Esophagus squamous epithelium (tissue), 5 donors: ENCODE results near the gene DNMT3A. TPM values are rescaled to one million over a fixed set of nuclear protein-coding genes. Genes with fewer than 3 reads are reported as not detected.
A peak's percentile ranks its signal among the peaks of the same experiment; 100 is the strongest.

Experiments
- DNase-seq: peaks from one replicate; lab custom pipeline; 2025; lab: John Stamatoyannopoulos, UW
- H3K27ac ChIP-seq, 4 donors: fragments of 200-600 bp; sonication (generic); one replicate each; pipeline ENCODE4 v1.5.1; 2016 to 2019; ENCODE audit warnings: mild to moderate bottlenecking in 1 of 4
- H3K27me3 ChIP-seq, 4 donors: fragments of 200-600 bp; sonication (generic); 1 replicate in 3 of 4; 2 replicates in 1 of 4; pipeline versions ENCODE4 v1.5.1 to v1.6.0; 2017 to 2021; ENCODE audit warnings: antibody characterized with exemption in 1 of 4
- H3K36me3 ChIP-seq, 3 donors: fragments of 200-600 bp; sonication (generic); one replicate each; pipeline ENCODE4 v1.5.1; 2016 to 2019
- H3K4me1 ChIP-seq, 3 donors: fragments of 200-600 bp; sonication (generic); one replicate each; pipeline ENCODE4 v1.5.1; 2017 to 2019
- H3K4me3 ChIP-seq, 4 donors: fragments of 200-600 bp; sonication (generic); 1 replicate in 3 of 4; 2 replicates in 1 of 4; pipeline ENCODE4 v1.5.1; 2016 to 2019; ENCODE audit warnings: mild to moderate bottlenecking in 2 of 4, moderate library complexity in 1 of 4
- H3K9me3 ChIP-seq, 3 donors: fragments of 200-600 bp; sonication (generic); one replicate each; pipeline ENCODE4 v1.5.1; 2016 to 2019
- CTCF ChIP-seq, 6 experiments: fragments of 450-650 bp in 4 of 6; fragments of 200-600 bp in 2 of 6; sonication (generic) in 2 of 6; IDR thresholded peaks; one replicate each; pipeline ENCODE4 v1.5.1; 2016 to 2019; ENCODE audit warnings: antibody characterized with exemption in 6 of 6, mild to moderate bottlenecking in 4 of 6, moderate library complexity in 4 of 6
- POLR2A ChIP-seq, 4 donors: fragments of 450-650 bp; IDR thresholded peaks; one replicate each; pipeline ENCODE4 v1.6.1; 2017; ENCODE audit warnings: antibody characterized with exemption in 4 of 4, mild to moderate bottlenecking in 4 of 4, moderate library complexity in 3 of 4
- WGBS, 2 donors: methylation state at CpG; one replicate each; pipeline ENCODE4 v1.1.5; 2018; 5-methylcytosine and 5-hydroxymethylcytosine counted together
- intact Hi-C: fragments of 100-400 bp; cut with DNase I; formaldehyde crosslinking; loops from one replicate; pipeline ENCODE4 v1.15.0; 2022
- total RNA-seq, 4 donors: library from RNA; depleted of rRNA; stranded (reverse); fragments of >200 nt; gene quantifications; one replicate each; pipeline ENCODE4 v1.1.0, GENCODE V29; 2016
- donor health status: DM: yes; HTN: yes; CAD: no.

DNMT3A gene
- total RNA-seq, 4 donors from 2014 or later: 4.1 to 13.6 (median 8.2) TPM

GRCh38 chr2:25258847-25259736 is 82.6 kb downstream of the DNMT3A start:
- TF ChIP-seq POLR2A (IDR thresholded peaks at IDR 0.05): no peak
- TF ChIP-seq CTCF (IDR thresholded peaks at IDR 0.05): no peak
- H3K4me1 ChIP-seq: peaks cover 0 to 30% (median 9%) of the 10 kb centered on the region in 3 donors
- intact Hi-C loops: no loop called here
- no peaks in the 10 kb centered on the region for H3K27me3 ChIP-seq
- H3K4me3 ChIP-seq: no peak overlapping the region
- H3K27ac ChIP-seq: no peak overlapping the region
- WGBS, 2 donors: 82 to 85% methylated on average over 7 of the region's 9 CpGs
- H3K36me3 ChIP-seq: peaks cover 0 to 60% (median 0%) of the 10 kb centered on the region in 3 donors
- no peaks in the 10 kb centered on the region for H3K9me3 ChIP-seq
- no peak for DNase-seq

DNA sequence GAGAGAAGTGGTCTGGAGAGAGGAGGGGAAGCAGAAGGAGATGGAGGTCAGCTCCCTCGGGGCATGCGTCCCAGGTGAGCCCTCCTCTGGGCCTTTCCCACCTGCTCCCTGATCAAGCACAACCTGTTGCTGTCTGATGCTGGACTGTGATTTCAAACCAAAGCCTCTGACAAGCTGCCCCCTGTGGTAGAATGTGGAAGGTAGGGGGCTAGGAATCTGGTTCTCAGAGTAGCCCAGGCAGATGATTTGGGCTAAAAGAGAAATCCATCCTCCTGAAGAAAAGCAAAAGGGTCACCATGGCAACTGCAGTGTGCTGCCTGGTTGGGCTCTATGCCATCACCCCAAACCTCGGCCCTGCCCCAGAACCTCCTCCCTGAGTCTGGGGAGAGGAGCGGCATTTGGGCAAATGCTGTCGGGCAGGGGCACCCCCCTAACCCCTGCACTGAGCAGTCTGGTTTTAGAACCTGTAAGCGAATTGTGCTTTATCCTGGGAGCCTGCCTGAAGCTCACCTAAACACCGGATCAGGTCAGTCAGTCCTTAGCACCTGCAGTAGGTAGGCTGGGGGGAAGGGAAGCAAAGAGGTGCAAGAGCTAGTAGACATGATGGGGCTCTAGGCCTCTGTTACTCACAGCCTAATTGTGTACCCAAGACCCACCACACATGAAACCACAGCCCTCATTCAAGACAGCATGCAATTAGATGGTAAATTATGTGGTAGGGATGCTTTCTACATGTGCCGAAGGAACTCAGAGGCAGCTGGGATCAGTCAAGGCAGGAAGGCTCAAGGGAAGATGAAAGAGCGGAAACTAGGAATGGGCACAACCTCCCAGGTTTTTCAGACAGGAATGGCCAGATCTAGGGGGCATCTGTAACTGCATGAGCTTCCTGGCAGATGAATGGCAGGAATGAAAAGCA is 83.5 kb downstream of the DNMT3A start:
- Histone ChIP-seq H3K27ac (peak overlapping the region in 1 of 4 donors; percentile 60), H3K36me3 (peaks cover 0 to 60% (median 0%) of the 10 kb centered on the region in 3 donors), H3K9me3 (no peaks in the 10 kb centered on the region), H3K27me3 (no peaks in the 10 kb centered on the region), H3K4me1 (peaks cover 0 to 26% (median 4%) of the 10 kb centered on the region in 3 donors), H3K4me3 (no peak overlapping the region)
- WGBS, 2 donors: 92 to 94% methylated on average over 4 of the region's 9 CpGs
- no peak for DNase-seq
- TF ChIP-seq POLR2A (IDR thresholded peaks at IDR 0.05) (no peak), CTCF (IDR thresholded peaks at IDR 0.05) (no peak)
- intact Hi-C loops: no loop called here

DNA sequence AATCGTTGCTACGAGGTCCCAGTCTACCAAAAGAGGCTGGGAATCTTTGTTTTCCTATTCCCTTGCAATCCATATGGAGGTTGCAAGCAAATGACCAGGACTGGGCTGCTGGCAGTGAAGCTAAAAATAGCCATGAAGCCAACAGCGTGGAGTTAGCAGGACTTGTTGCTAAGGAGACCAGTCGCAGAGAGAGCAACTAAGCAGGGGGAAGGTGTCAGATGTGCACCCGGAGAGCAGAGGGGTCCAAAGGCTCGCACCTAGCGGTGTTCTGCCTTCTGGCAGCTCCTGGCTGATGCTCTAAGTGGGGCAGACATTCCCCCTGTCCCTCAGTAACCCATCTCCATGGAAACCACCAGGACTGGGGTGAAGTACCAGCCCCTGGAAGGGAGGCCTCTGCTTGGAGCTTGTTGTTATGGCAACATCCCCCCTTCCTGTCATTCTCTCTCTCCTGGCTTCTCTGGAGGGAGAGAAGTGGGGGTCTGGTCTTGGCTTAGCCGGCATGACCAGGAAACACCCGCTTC is 84.6 kb downstream of the DNMT3A start:
- no peak for DNase-seq
- Histone ChIP-seq H3K36me3 (peaks cover 0 to 60% (median 0%) of the 10 kb centered on the region in 3 donors), H3K9me3 (no peaks in the 10 kb centered on the region), H3K4me3 (no peak overlapping the region), H3K27ac (peak overlapping the region in 3 of 4 donors; percentile 20 to 60 (median 41)), H3K4me1 (peaks cover under 1 to 27% (median 4%) of the 10 kb centered on the region in 3 donors), H3K27me3 (no peaks in the 10 kb centered on the region)
- WGBS, 2 donors: 61 to 65% methylated on average over 6 to 9 of the region's 9 CpGs
- intact Hi-C loops: no loop called here
- no peak for TF ChIP-seq CTCF (IDR thresholded peaks at IDR 0.05)
- no peak for TF ChIP-seq POLR2A (IDR thresholded peaks at IDR 0.05)

DNA sequence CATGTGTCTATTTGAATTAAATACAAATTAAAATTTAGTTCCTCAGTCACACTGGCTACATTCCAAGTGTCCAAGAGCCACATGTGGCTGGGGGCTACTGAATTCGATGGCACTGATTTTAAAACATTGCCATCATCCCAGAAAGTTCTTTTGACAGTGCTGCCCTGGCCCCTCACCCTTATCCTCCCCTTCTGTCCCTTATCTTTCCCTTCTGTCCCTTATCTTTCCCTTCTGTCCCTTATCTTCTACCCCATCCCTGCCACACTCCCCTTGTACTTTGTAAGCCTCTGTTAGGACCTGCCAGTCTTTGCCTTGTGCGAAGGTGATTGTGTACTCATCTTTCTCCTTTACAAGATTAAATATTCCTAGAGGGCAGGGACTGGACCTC is 85.2 kb downstream of the DNMT3A start:
- no peak overlapping the region for H3K4me3 ChIP-seq
- intact Hi-C loops: no loop called here
- peaks cover 6 to 33% (median 9%) of the 10 kb centered on the region in 3 donors for H3K4me1 ChIP-seq
- H3K9me3 ChIP-seq: no peaks in the 10 kb centered on the region
- H3K27me3 ChIP-seq: no peaks in the 10 kb centered on the region
- WGBS, 2 donors: 46 to 64% methylated on average over 2 of the region's 2 CpGs
- no peak for TF ChIP-seq CTCF (IDR thresholded peaks at IDR 0.05)
- no peak for TF ChIP-seq POLR2A (IDR thresholded peaks at IDR 0.05)
- no peak for DNase-seq
- peaks cover 0 to 60% (median 0%) of the 10 kb centered on the region in 3 donors for H3K36me3 ChIP-seq
- H3K27ac ChIP-seq: peak overlapping the region in 1 of 4 donors; percentile 21
